HepG2 (cell line): Measurements from ENCODE around the gene GPC6. TPM values are rescaled to one million over a fixed set of nuclear protein-coding genes. Genes with fewer than 3 reads are reported as not detected.

Experiments used
- ATAC-seq: fragments of 200-7000 bp; cut with Tn5 transposase; 3 replicates; pipeline ENCODE4 v1.9.1; 2020; ENCODE audit warnings: mild to moderate bottlenecking, moderate library complexity
- BruUV-seq: library from RNA; stranded (reverse); fragments of 400-500 nt; replicated peaks from 2 replicates; lab custom pipeline; 2021; lab: Mats Ljungman, UMichigan
- CTCF ChIA-PET: fragments of 300-600 bp; formaldehyde crosslinking; extraction: SDS; loops from one replicate; lab custom pipeline; 2021; ENCODE audit warnings: low total read pairs, inconsistent platforms, low intra/inter-chr PET ratio; lab: Yijun Ruan, JAX
- POLR2A ChIA-PET: fragments of 350-600 bp; sonication (Branson Sonifier 250); formaldehyde crosslinking; loops from one replicate; lab custom pipeline; 2020; ENCODE audit warnings: antibody characterized with exemption, inconsistent platforms; lab: Yijun Ruan, JAX
- DNase-seq: peaks from one replicate; pipeline ENCODE4 v3.0.0-alpha.2; 2015; ENCODE audit warnings: low spot score
- FAIRE-seq: peaks from 3 replicates; lab custom pipeline; 2011; peaks lifted over from hg19 to GRCh38; lab: Jason Lieb, UNC
- H2AFZ ChIP-seq: one replicate; pipeline ENCODE4 v1.6.1; 2011; ENCODE audit warnings: low read length, inconsistent platforms
- H3K27ac ChIP-seq: fragments of 300-600 bp; 3 replicates; pipeline ENCODE4 v1.8.0; 2011; ENCODE audit warnings: mixed run types, mild to moderate bottlenecking, mixed read lengths, low read length, inconsistent platforms; ENCODE audit not compliant: insufficient read depth; ENCODE audit errors: extremely low read length
- H3K27me3 ChIP-seq, 2 experiments: fragments of 200-600 bp in 1 of 2; 2 replicates in 1 of 2; 3 replicates in 1 of 2; pipeline versions ENCODE4 v1.6.0 to v1.8.0; 2011; ENCODE audit warnings: low read length in 2 of 2, mild to moderate bottlenecking in 2 of 2, moderate library complexity in 2 of 2, inconsistent platforms in 1 of 2; ENCODE audit not compliant: insufficient read depth in 2 of 2, control insufficient read depth in 1 of 2
- H3K36me3 ChIP-seq, 2 experiments: fragments of 200-600 bp in 1 of 2; replicated peaks in 1 of 2; 2 replicates in 1 of 2; 3 replicates in 1 of 2; pipeline versions ENCODE4 v1.5.1 to v1.8.0; 2011; ENCODE audit warnings: low read length in 2 of 2, inconsistent platforms in 1 of 2; ENCODE audit not compliant: insufficient read depth in 2 of 2, control insufficient read depth in 1 of 2
- H3K4me1 ChIP-seq: 2 replicates; pipeline ENCODE4 v1.5.1; 2012; ENCODE audit warnings: low read length, inconsistent platforms; ENCODE audit not compliant: insufficient read depth
- H3K4me2 ChIP-seq: 2 replicates; pipeline ENCODE4 v1.6.0; 2011; ENCODE audit warnings: low read depth, low read length, inconsistent platforms
- H3K4me3 ChIP-seq, 3 experiments: fragments of 200-600 bp in 1 of 3; sonication (generic), shearing (Covaris generic) in 1 of 3; replicated peaks in 1 of 3; 2 replicates each; pipeline ENCODE4 v1.5.1; 2011 to 2016; ENCODE audit warnings: low read length in 3 of 3, inconsistent platforms in 2 of 3, low read depth in 2 of 3, mild to moderate bottlenecking in 2 of 3, control low read depth in 1 of 3, mixed read lengths in 1 of 3; ENCODE audit not compliant: insufficient read depth in 1 of 3
- H3K79me2 ChIP-seq: one replicate; pipeline ENCODE4 v1.6.1; 2011; ENCODE audit warnings: low read length, inconsistent platforms; ENCODE audit not compliant: insufficient read depth
- H3K9ac ChIP-seq: 2 replicates; pipeline ENCODE4 v1.6.0; 2011; ENCODE audit warnings: mild to moderate bottlenecking, low read depth, low read length, inconsistent platforms; ENCODE audit not compliant: insufficient read depth
- H3K9me3 ChIP-seq: 2 replicates; pipeline ENCODE4 v1.5.1; 2012; ENCODE audit warnings: mild to moderate bottlenecking, low read length
- H4K20me1 ChIP-seq: 2 replicates; pipeline ENCODE4 v1.6.0; 2011; ENCODE audit warnings: inconsistent platforms, mild to moderate bottlenecking, low read length, moderate library complexity; ENCODE audit not compliant: insufficient read depth
- FOXA1 ChIP-seq, 2 experiments: fragments of 450-650 bp in 1 of 2; sonication (generic) in 1 of 2; formaldehyde crosslinking in 1 of 2; IDR thresholded peaks; 2 replicates each; pipeline versions ENCODE4 v1.4.0 to v1.6.1; 2016 to 2020; ENCODE audit warnings: missing genetic modification reagents in 1 of 2
- HNF4A ChIP-seq: sonication (generic); formaldehyde crosslinking; IDR thresholded peaks from 2 replicates; pipeline ENCODE4 v1.4.0; 2020; ENCODE audit warnings: missing genetic modification reagents
- NR2F6 ChIP-seq, 2 experiments: IDR thresholded peaks; 2 replicates each; pipeline ENCODE4 v1.6.1; 2016; ENCODE audit warnings: antibody characterized with exemption in 1 of 2, mild to moderate bottlenecking in 1 of 2
- SOX13 ChIP-seq, 3 experiments: fragments of 450-650 bp in 1 of 3; sonication (generic) in 1 of 3; formaldehyde crosslinking in 1 of 3; IDR thresholded peaks in 2 of 3; conservative IDR thresholded peaks in 1 of 3; 2 replicates each; pipeline versions ENCODE4 v1.5.0 to v1.6.1; 2016 to 2020; ENCODE audit warnings: antibody characterized with exemption in 1 of 3, mild to moderate bottlenecking in 1 of 3, missing compliant biosample characterization in 1 of 3, missing genetic modification reagents in 1 of 3, moderate library complexity in 1 of 3
- ZXDC ChIP-seq: sonication (generic); formaldehyde crosslinking; IDR thresholded peaks from 2 replicates; pipeline ENCODE4 v1.5.0; 2020; ENCODE audit warnings: mild to moderate bottlenecking, missing genetic modification reagents
- WGBS: methylation state at CpG from one replicate; pipeline ENCODE4 v1.1.6; 2017; ENCODE audit warnings: low lambda C conversion rate; 5-methylcytosine and 5-hydroxymethylcytosine counted together
- in situ Hi-C: cut with HindIII; loops from 2 replicates; pipeline ENCODE4 v1.10.0; 2017; ENCODE audit warnings: low pct_unique_long_range_greater_than_20kb; ENCODE audit not compliant: extremely low pct_ligation_motif_present
- intact Hi-C: fragments of 100-400 bp; cut with micrococcal nuclease; formaldehyde crosslinking; loops from one replicate; pipeline ENCODE4 v1.10.0; 2022; ENCODE audit not compliant: unreplicated experiment
- polyA plus RNA-seq, 8 experiments: library from polyadenylated mRNA; depleted of rRNA in 3 of 8; stranded (reverse) in 7 of 8; unstranded in 1 of 8; fragments of >200 nt; fragmentation: Illumina TruSeq in 4 of 8; extraction: Trizol in 4 of 8; gene quantifications; 2 replicates each; pipeline versions ENCODE4 v1.2.1 to v1.2.3, GENCODE V29; 2011 to 2016; ENCODE audit warnings: low read depth in 4 of 8, missing spikeins in 1 of 8, mixed read lengths in 1 of 8; ENCODE audit not compliant: insufficient read depth in 1 of 8
- total RNA-seq, 5 experiments: library from RNA; depleted of rRNA; stranded (reverse); fragments of >200 nt; fragmentation: Illumina TruSeq; extraction: Trizol; gene quantifications; 2 replicates each; pipeline ENCODE4 v1.2.3, GENCODE V29; 2016; ENCODE audit warnings: low read depth in 1 of 5
- TF ChIP-seq, protein P1 (sequence below): sonication (generic); formaldehyde crosslinking; IDR thresholded peaks from 2 replicates; pipeline ENCODE4 v1.5.1; 2020; ENCODE audit warnings: mild to moderate bottlenecking, missing genetic modification reagents, borderline replicate concordance
- TF ChIP-seq, protein P2 (sequence below): sonication (generic); formaldehyde crosslinking; IDR thresholded peaks from 2 replicates; pipeline ENCODE4 v1.4.0; 2020; ENCODE audit warnings: missing genetic modification reagents

Gene GPC6
- total and polyA plus RNA-seq, 2 of the 13 experiments (the other 11 are each of a cell fraction or from before 2014, with no cell fraction given), result 24.5 to 33.9 TPM

DNA sequence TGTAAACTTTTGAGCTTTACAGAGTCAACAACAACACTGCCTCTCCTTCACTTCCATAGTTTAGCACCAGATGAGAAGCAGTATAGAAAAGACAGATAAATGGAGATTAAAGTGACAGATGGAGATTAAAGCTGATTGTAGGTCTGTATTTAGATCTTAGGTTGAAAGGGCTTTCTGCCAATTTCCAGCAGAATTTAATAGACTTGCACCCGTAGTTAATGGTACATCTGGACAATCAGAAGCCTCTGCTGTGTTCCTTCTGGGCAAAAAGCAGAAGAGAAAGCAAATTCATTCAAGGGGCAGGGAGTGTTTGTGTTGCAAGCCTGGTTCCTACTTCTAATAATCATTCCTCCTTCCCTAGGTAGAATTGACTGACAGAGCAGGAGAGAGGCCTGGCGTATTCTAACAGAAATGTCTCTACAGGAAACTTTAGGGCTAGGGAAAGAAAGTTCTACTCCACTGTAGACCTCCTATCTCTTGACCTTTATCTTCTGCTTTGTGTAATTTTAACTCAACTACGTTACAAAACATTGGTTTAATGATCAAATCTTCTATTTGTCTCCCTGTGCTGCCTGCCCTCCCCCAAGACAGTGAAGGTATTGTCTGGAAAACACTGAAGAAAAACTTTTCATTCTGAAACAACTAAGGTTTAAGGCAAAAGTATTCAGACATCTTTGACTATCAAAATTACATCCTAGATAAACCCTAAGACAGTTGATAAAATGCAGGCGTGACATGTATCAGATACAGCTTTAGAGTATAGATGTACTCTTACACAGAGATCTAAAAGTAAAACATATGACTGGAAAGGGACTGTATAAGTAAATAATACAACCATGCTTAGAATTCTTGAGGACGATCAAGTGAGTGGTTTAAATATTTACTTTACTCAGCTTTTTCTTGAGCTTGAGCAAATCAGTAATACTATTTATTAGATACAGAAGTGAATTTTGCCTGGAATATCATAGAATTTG lies 44.4 kb downstream of the GPC6 start:
- BruUV-seq, result no TSS peak
- peak overlapping the region; percentile 8 for H2AFZ ChIP-seq
- TF ChIP-seq ZXDC (CRISPR knock-in tag), result no peak
- TF ChIP-seq NR2F6 (IDR thresholded peaks at IDR 0.05), result peak; percentile 45
- peak; percentile 38; the same call in 1 of the 2 replicates for TF ChIP-seq NR2F6 (CRISPR knock-in tag; IDR thresholded peaks at IDR 0.05)
- TF ChIP-seq, protein P1, sequence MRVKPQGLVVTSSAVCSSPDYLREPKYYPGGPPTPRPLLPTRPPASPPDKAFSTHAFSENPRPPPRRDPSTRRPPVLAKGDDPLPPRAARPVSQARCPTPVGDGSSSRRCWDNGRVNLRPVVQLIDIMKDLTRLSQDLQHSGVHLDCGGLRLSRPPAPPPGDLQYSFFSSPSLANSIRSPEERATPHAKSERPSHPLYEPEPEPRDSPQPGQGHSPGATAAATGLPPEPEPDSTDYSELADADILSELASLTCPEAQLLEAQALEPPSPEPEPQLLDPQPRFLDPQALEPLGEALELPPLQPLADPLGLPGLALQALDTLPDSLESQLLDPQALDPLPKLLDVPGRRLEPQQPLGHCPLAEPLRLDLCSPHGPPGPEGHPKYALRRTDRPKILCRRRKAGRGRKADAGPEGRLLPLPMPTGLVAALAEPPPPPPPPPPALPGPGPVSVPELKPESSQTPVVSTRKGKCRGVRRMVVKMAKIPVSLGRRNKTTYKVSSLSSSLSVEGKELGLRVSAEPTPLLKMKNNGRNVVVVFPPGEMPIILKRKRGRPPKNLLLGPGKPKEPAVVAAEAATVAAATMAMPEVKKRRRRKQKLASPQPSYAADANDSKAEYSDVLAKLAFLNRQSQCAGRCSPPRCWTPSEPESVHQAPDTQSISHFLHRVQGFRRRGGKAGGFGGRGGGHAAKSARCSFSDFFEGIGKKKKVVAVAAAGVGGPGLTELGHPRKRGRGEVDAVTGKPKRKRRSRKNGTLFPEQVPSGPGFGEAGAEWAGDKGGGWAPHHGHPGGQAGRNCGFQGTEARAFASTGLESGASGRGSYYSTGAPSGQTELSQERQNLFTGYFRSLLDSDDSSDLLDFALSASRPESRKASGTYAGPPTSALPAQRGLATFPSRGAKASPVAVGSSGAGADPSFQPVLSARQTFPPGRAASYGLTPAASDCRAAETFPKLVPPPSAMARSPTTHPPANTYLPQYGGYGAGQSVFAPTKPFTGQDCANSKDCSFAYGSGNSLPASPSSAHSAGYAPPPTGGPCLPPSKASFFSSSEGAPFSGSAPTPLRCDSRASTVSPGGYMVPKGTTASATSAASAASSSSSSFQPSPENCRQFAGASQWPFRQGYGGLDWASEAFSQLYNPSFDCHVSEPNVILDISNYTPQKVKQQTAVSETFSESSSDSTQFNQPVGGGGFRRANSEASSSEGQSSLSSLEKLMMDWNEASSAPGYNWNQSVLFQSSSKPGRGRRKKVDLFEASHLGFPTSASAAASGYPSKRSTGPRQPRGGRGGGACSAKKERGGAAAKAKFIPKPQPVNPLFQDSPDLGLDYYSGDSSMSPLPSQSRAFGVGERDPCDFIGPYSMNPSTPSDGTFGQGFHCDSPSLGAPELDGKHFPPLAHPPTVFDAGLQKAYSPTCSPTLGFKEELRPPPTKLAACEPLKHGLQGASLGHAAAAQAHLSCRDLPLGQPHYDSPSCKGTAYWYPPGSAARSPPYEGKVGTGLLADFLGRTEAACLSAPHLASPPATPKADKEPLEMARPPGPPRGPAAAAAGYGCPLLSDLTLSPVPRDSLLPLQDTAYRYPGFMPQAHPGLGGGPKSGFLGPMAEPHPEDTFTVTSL (CRISPR knock-in tag), result 0 out of 2 replicates have a peak, but pooled peaks have one; percentile 20
- no peak for TF ChIP-seq FOXA1 (IDR thresholded peaks at IDR 0.05)
- peak; percentile 7; the same call in 1 of the 2 replicates for TF ChIP-seq FOXA1 (CRISPR knock-in tag; IDR thresholded peaks at IDR 0.05)
- no peak for TF ChIP-seq SOX13 (IDR thresholded peaks at IDR 0.05)
- TF ChIP-seq SOX13 (CRISPR knock-in tag; conservative IDR thresholded peaks at IDR 0.05 in 1 of 2, IDR thresholded peaks at IDR 0.05 in 1 of 2), result peak in 1 of 2 experiments; percentile 54; a peak in 2 of 4 replicates
- TF ChIP-seq, protein P2, sequence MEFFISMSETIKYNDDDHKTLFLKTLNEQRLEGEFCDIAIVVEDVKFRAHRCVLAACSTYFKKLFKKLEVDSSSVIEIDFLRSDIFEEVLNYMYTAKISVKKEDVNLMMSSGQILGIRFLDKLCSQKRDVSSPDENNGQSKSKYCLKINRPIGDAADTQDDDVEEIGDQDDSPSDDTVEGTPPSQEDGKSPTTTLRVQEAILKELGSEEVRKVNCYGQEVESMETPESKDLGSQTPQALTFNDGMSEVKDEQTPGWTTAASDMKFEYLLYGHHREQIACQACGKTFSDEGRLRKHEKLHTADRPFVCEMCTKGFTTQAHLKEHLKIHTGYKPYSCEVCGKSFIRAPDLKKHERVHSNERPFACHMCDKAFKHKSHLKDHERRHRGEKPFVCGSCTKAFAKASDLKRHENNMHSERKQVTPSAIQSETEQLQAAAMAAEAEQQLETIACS (CRISPR knock-in tag), result no peak
- peak; percentile 33; the same call in 1 of the 2 replicates for TF ChIP-seq HNF4A (CRISPR knock-in tag)

More for the DNA sequence above, 44.4 kb downstream of the GPC6 start:
- Histone ChIP-seq H3K27ac (peak overlapping the region; percentile 59), H3K4me2 (peak overlapping the region; percentile 54), H3K4me1 (peaks cover 19% of the 10 kb centered on the region), H4K20me1 (no peaks in the 10 kb centered on the region), H3K9me3 (no peaks in the 10 kb centered on the region), H3K4me3 (peak overlapping the region; percentile 17 to 27 (median 22); a peak in 5 of 6 replicates), H3K79me2 (peaks cover 14% of the 10 kb centered on the region), H3K36me3 (no peaks in the 10 kb centered on the region), H3K9ac (peak overlapping the region; percentile 50), H3K27me3 (no peaks in the 10 kb centered on the region)
- DNase-seq (peak; percentile 74), FAIRE-seq (peak; percentile 49), ATAC-seq (peak; percentile 93)
- intact Hi-C loops (no loop called here), in situ Hi-C loops (no loop called here)
- ChIA-PET CTCF (no interaction called here), POLR2A (interaction anchor here (0.6 to 1.3 kb wide), 4 partner anchors 12 to 100 kb away, joined by 3 to 7 read pairs (median 3); no protein-coding TSS in a partner anchor)
- 6% methylated on average over 5 of the region's 5 CpGs for WGBS
